OCI-LY7 (cell line): ENCODE results near the gene FRMPD1.

Experiments used
- EZH2phosphoT487 ChIP-seq: fragments of 200-600 bp; sonication (generic); IDR thresholded peaks from 2 replicates; pipeline ENCODE4 v1.6.1; 2018; ENCODE audit warnings: low read depth, borderline replicate concordance, mild to moderate bottlenecking, mixed run types, antibody characterized with exemption, low read length, moderate library complexity, mixed read lengths
- TF ChIP-seq, protein P1 (sequence below): fragments of 200-600 bp; sonication (generic); conservative IDR thresholded peaks from 2 replicates; pipeline ENCODE4 v1.5.1; 2014; ENCODE audit warnings: mild to moderate bottlenecking, antibody characterized with exemption, low read length, moderate library complexity, mixed read lengths

DNA sequence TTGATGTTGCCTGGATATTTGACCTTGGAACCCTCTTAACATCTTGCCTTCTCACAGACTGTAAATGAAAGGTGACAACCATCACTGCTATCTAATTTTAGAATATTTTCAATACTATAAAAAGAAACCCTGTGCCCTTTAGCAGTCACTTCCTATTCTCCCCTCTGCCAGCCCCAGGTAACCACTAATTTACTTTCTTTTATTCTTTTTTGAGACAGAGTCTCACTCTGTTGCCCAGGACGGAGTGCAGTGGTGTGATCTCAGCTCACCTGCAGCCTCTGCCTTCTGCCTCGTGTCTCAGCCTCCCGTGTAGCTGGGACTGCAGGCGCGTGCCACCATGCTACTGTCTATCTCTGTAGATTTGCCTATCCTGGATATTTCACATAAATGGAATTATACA, 43.6 kb downstream of the FRMPD1 start:
- TF ChIP-seq, protein P1, sequence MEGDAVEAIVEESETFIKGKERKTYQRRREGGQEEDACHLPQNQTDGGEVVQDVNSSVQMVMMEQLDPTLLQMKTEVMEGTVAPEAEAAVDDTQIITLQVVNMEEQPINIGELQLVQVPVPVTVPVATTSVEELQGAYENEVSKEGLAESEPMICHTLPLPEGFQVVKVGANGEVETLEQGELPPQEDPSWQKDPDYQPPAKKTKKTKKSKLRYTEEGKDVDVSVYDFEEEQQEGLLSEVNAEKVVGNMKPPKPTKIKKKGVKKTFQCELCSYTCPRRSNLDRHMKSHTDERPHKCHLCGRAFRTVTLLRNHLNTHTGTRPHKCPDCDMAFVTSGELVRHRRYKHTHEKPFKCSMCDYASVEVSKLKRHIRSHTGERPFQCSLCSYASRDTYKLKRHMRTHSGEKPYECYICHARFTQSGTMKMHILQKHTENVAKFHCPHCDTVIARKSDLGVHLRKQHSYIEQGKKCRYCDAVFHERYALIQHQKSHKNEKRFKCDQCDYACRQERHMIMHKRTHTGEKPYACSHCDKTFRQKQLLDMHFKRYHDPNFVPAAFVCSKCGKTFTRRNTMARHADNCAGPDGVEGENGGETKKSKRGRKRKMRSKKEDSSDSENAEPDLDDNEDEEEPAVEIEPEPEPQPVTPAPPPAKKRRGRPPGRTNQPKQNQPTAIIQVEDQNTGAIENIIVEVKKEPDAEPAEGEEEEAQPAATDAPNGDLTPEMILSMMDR: no peak
- TF ChIP-seq EZH2phosphoT487: no peak
